HCT116 (cell line): Measurements from ENCODE around the gene GPC1.
A peak's percentile ranks its signal among the peaks of the same experiment; 100 is the strongest.

Experiments
- CTCF ChIP-seq, 3 experiments: fragments of 200-600 bp in 1 of 3; sonication (generic) in 1 of 3; IDR thresholded peaks in 2 of 3; conservative IDR thresholded peaks in 1 of 3; 2 replicates each; pipeline ENCODE4 v1.5.1; 2012 to 2017; ENCODE audit warnings: low read depth in 2 of 3, low read length in 2 of 3, antibody characterized with exemption in 1 of 3, borderline replicate concordance in 1 of 3, control low read depth in 1 of 3, mild to moderate bottlenecking in 1 of 3, mixed read lengths in 1 of 3, mixed run types in 1 of 3, moderate library complexity in 1 of 3; ENCODE audit not compliant: insufficient read depth in 1 of 3
- EGR1 ChIP-seq: IDR thresholded peaks from 2 replicates; pipeline ENCODE4 v1.6.1; 2012; ENCODE audit warnings: low read depth
- POLR2A ChIP-seq: IDR thresholded peaks from 2 replicates; pipeline ENCODE4 v1.7.0; 2011; ENCODE audit warnings: borderline replicate concordance; ENCODE audit not compliant: insufficient read depth, insufficient read length; ENCODE audit errors: extremely low read depth
- POLR2AphosphoS5 ChIP-seq: IDR thresholded peaks from 2 replicates; pipeline ENCODE4 v1.6.1; 2011; ENCODE audit warnings: mild to moderate bottlenecking, low read depth, low read length, moderate library complexity

GRCh38 chr2:240426845-240427721 lies 8.4 kb upstream of the GPC1 start:
- TF ChIP-seq POLR2A (no peak), POLR2AphosphoS5 (no peak), EGR1 (no peak), CTCF (IDR thresholded peaks at IDR 0.05 in 2 of 3, conservative IDR thresholded peaks at IDR 0.05 in 1 of 3; ENCODE audit: borderline replicate concordance in 1 of 3, insufficient read depth in 1 of 3, low read depth in 2 of 3, low read length in 2 of 3) (0 out of 6 replicates have a peak, but pooled peaks of 1 of the 3 experiments have one; percentile 8)
